ENCODE results near the gene ASB6. TPM values are rescaled to one million over a fixed set of nuclear protein-coding genes. Genes with fewer than 3 reads are reported as not detected.
A peak's percentile ranks its signal among the peaks of the same experiment; 100 is the strongest.

ASB6 gene
- total RNA-seq, 1 donor from 2014 or later = 18.1 TPM

GRCh38 chr9:129624947-129625346 is 17.0 kb downstream of the ASB6 start:
- Mint-ChIP-seq H3K36me3 (ENCODE audit: unreplicated experiment) (peaks cover 3% of the 10 kb centered on the region), H3K4me1 (ENCODE audit: unreplicated experiment) (peaks cover 41% of the 10 kb centered on the region), H3K4me3 (ENCODE audit: unreplicated experiment) (peak overlapping the region; percentile 53), H3K9me3 (ENCODE audit: unreplicated experiment) (no peaks in the 10 kb centered on the region), H3K27ac (ENCODE audit: unreplicated experiment) (no peak overlapping the region), H3K27me3 (ENCODE audit: unreplicated experiment) (no peaks in the 10 kb centered on the region)
- no peak for TF ChIP-seq CTCF (IDR thresholded peaks at IDR 0.05)
- no peak for DNase-seq (ENCODE audit: extremely low spot score, unreplicated experiment)

- H3K27me3 Mint-ChIP-seq (ENCODE audit: unreplicated experiment) = no peaks in the 10 kb centered on the region
- H3K4me3 Mint-ChIP-seq (ENCODE audit: unreplicated experiment) = peak overlapping the region; percentile 59
- H3K27ac Mint-ChIP-seq (ENCODE audit: unreplicated experiment) = peak overlapping the region; percentile 32
- DNase-seq (ENCODE audit: extremely low spot score, unreplicated experiment) = peak; percentile 90
- no peaks in the 10 kb centered on the region for H3K9me3 Mint-ChIP-seq (ENCODE audit: unreplicated experiment)
- H3K36me3 Mint-ChIP-seq (ENCODE audit: unreplicated experiment) = no peaks in the 10 kb centered on the region
- peaks cover 36% of the 10 kb centered on the region for H3K4me1 Mint-ChIP-seq (ENCODE audit: unreplicated experiment)
- TF ChIP-seq CTCF (IDR thresholded peaks at IDR 0.05) = peak; percentile 83
Measured at GRCh38 chr9:129624168-129624759, 17.7 kb downstream of the ASB6 start.

GRCh38 chr9:129623331-129623730 is 18.6 kb downstream of the ASB6 start:
- H3K4me3 Mint-ChIP-seq (ENCODE audit: unreplicated experiment) = no peak overlapping the region
- DNase-seq (ENCODE audit: extremely low spot score, unreplicated experiment) = no peak
- H3K4me1 Mint-ChIP-seq (ENCODE audit: unreplicated experiment) = peaks cover 27% of the 10 kb centered on the region
- H3K9me3 Mint-ChIP-seq (ENCODE audit: unreplicated experiment) = no peaks in the 10 kb centered on the region
- H3K27me3 Mint-ChIP-seq (ENCODE audit: unreplicated experiment) = no peaks in the 10 kb centered on the region
- H3K27ac Mint-ChIP-seq (ENCODE audit: unreplicated experiment) = peak overlapping the region; percentile 59
- no peaks in the 10 kb centered on the region for H3K36me3 Mint-ChIP-seq (ENCODE audit: unreplicated experiment)
- no peak for TF ChIP-seq CTCF (IDR thresholded peaks at IDR 0.05)

GRCh38 chr9:129620669-129621295 is 21.2 kb downstream of the ASB6 start, which contains the start of gene C9orf50:
TSS of gene C9orf50 (minus strand) at chr9:129621101. CDS start at chr9:129620574, 527 bp downstream.
- Mint-ChIP-seq H3K4me3 (ENCODE audit: unreplicated experiment) (peak within 1 kb of the TSS; percentile 59), H3K4me1 (ENCODE audit: unreplicated experiment) (peaks cover 16% of the 10 kb centered on the region), H3K9me3 (ENCODE audit: unreplicated experiment) (no peaks in the 10 kb centered on the region), H3K27me3 (ENCODE audit: unreplicated experiment) (no peaks in the 10 kb centered on the region), H3K27ac (ENCODE audit: unreplicated experiment) (peak within 1 kb of the TSS; percentile 34), H3K36me3 (ENCODE audit: unreplicated experiment) (no peaks in the 10 kb centered on the region)
- no peak for TF ChIP-seq CTCF (IDR thresholded peaks at IDR 0.05)
- DNase-seq (ENCODE audit: extremely low spot score, unreplicated experiment) = no peak

- peak; percentile 38 for TF ChIP-seq CTCF (IDR thresholded peaks at IDR 0.05)
- DNase-seq (ENCODE audit: extremely low spot score, unreplicated experiment) = no peak
- Mint-ChIP-seq H3K36me3 (ENCODE audit: unreplicated experiment) (no peaks in the 10 kb centered on the region), H3K27ac (ENCODE audit: unreplicated experiment) (no peak overlapping the region), H3K27me3 (ENCODE audit: unreplicated experiment) (no peaks in the 10 kb centered on the region), H3K4me3 (ENCODE audit: unreplicated experiment) (peak overlapping the region; percentile 32), H3K4me1 (ENCODE audit: unreplicated experiment) (peaks cover 14% of the 10 kb centered on the region), H3K9me3 (ENCODE audit: unreplicated experiment) (no peaks in the 10 kb centered on the region)
Measured at GRCh38 chr9:129619787-129620668, 21.9 kb downstream of the ASB6 start.
